ENCODE data around the gene MYOCOS. TPM values are rescaled to one million over a fixed set of nuclear protein-coding genes. Genes with fewer than 3 reads are reported as not detected.
"Not testable (repeated sequence)": the region's sequence is repeated elsewhere in the genome, so short reads cannot be mapped to it uniquely, and the experiment has no call there.

The MYOCOS gene
- total and polyA plus RNA-seq, 2 experiments from 2014 or later = 0.10 TPM; not detected in 1

DNA sequence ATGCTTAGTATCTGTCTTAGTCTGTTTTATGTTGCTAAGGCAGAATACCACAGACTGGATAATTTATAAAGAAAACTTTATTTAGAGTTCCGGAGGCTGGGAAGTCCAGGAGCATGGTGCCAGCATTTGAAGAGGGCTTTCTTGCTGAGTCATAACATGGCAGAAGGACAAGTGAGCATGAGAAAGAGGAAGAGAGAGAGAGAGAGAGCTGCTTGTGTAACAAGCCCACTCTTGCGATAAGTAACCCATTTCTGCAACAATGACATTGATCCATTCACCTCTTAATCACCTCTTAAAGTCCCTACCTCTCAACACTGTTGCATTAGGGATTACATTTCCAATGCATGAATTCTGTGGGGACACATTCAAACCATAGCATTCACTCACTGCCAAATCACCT lies 11.7 kb upstream of the MYOCOS start:
- H3K9me3 ChIP-seq (ENCODE audit: low read depth) = no peaks in the 10 kb centered on the region
- no peaks in the 10 kb centered on the region for H3K27me3 ChIP-seq
- no peaks in the 10 kb centered on the region for H3K36me3 ChIP-seq
- no peak overlapping the region for H3K27ac ChIP-seq
- TF ChIP-seq, protein P1, sequence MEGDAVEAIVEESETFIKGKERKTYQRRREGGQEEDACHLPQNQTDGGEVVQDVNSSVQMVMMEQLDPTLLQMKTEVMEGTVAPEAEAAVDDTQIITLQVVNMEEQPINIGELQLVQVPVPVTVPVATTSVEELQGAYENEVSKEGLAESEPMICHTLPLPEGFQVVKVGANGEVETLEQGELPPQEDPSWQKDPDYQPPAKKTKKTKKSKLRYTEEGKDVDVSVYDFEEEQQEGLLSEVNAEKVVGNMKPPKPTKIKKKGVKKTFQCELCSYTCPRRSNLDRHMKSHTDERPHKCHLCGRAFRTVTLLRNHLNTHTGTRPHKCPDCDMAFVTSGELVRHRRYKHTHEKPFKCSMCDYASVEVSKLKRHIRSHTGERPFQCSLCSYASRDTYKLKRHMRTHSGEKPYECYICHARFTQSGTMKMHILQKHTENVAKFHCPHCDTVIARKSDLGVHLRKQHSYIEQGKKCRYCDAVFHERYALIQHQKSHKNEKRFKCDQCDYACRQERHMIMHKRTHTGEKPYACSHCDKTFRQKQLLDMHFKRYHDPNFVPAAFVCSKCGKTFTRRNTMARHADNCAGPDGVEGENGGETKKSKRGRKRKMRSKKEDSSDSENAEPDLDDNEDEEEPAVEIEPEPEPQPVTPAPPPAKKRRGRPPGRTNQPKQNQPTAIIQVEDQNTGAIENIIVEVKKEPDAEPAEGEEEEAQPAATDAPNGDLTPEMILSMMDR (IDR thresholded peaks at IDR 0.05; ENCODE audit: low read depth, low read length) = no peak
- peaks cover 10% of the 10 kb centered on the region for H3K4me1 ChIP-seq (ENCODE audit: low read depth)
- peak in 1 of 2 donors; percentile 42 for DNase-seq (ENCODE audit: low read depth in 1 of 2, low spot score in 1 of 2)
- no peak overlapping the region for H3K4me3 ChIP-seq

DNA sequence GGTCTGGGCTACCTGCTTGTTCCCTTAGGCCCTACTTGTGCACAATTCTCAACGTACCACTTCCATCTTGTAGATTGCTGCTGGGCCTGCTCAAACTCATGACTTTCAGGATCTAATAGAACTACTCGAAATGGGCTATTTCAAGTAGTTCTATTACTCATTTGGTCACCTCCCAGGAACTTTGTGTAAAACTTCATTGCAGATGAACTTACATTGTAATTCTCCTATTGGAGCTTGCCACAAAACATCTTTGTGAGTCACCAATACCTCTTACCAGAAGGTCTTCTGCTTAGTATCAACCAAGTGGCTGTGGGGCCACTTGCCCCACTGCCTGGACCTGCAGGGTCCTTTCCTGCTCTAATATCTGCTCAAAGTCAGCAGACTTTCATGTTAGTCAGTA lies 10.7 kb upstream of the MYOCOS start:
- Histone ChIP-seq H3K27ac (no peak overlapping the region), H3K36me3 (no peaks in the 10 kb centered on the region), H3K4me3 (no peak overlapping the region), H3K9me3 (ENCODE audit: low read depth) (no peaks in the 10 kb centered on the region), H3K4me1 (ENCODE audit: low read depth) (peaks cover 12% of the 10 kb centered on the region), H3K27me3 (no peaks in the 10 kb centered on the region)
- DNase-seq (ENCODE audit: low read depth in 1 of 2, low spot score in 1 of 2) = no peak
- TF ChIP-seq, protein P1 (IDR thresholded peaks at IDR 0.05; ENCODE audit: low read depth, low read length) = no peak

DNA sequence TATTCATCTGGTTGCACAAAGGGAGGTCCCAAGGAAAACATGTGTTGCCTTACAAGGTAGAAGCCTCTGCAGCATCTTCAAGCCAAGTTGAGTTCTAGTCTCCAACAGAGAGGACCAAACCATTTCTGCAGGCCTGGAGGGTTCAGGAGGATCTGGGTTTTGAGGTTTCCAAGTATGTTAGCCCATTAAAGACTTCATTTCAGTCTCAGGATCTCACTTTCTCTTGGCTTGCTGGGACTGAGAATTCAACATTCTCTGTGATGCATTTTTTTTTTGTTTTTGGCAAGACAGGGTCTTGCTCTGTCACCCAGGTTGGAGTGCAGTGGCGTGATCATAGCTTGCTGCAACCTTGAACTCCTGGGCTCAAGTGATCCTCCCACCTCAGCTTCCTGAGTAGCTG lies 8.8 kb upstream of the MYOCOS start:
- DNase-seq (ENCODE audit: low read depth in 1 of 2, low spot score in 1 of 2) = no peak
- Histone ChIP-seq H3K27ac (no peak overlapping the region), H3K4me1 (ENCODE audit: low read depth) (peaks cover 12% of the 10 kb centered on the region), H3K36me3 (no peaks in the 10 kb centered on the region), H3K9me3 (ENCODE audit: low read depth) (no peaks in the 10 kb centered on the region), H3K4me3 (no peak overlapping the region), H3K27me3 (no peaks in the 10 kb centered on the region)
- TF ChIP-seq, protein P1 (IDR thresholded peaks at IDR 0.05; ENCODE audit: low read depth, low read length) = no peak

DNA sequence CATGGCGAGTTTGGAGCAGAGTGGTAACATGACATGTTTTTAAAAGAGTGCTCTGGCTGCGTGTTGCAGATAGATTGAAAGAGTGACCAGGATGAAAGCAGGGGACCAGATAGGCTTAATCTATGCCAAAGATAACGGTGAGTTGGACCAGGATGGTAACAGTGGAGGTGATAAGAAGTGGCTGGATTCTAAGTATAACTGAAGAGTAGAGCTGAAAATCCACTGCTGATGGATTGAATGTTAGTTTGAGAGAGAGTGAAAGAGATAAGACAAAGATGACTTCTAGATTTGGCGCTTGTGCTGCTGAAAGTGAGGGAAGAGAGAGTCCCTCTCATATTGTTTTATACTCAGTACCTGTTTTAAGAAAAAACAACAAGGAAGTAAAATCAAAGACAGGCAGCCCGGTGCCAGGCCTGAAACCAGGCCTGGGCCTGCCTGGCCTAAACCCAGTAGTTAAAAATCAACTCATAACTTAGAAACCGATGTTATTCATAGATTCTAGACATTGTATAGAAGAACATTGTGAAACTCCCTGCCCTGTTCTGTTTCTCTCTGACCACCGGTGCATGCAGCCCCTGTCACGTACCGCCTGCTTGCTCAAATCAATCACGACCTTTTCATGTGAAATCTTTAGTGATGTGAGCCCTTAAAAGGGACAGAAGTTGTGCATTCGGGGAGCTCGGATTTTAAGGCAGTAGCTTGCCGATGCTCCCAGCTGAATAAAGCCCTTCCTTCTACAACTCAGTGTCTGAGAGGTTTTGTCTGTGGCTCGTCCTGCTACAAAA lies 6.7 kb upstream of the MYOCOS start:
- peak overlapping the region; percentile 83 for H3K27ac ChIP-seq
- H3K27me3 ChIP-seq; H3K9me3 ChIP-seq (ENCODE audit: low read depth); H3K4me3 ChIP-seq; H3K36me3 ChIP-seq: not testable (repeated sequence)
- DNase-seq (ENCODE audit: low read depth in 1 of 2, low spot score in 1 of 2) = peak in 1 of 2 donors; percentile 7
- H3K4me1 ChIP-seq (ENCODE audit: low read depth) = peaks cover 12% of the 10 kb centered on the region

DNA sequence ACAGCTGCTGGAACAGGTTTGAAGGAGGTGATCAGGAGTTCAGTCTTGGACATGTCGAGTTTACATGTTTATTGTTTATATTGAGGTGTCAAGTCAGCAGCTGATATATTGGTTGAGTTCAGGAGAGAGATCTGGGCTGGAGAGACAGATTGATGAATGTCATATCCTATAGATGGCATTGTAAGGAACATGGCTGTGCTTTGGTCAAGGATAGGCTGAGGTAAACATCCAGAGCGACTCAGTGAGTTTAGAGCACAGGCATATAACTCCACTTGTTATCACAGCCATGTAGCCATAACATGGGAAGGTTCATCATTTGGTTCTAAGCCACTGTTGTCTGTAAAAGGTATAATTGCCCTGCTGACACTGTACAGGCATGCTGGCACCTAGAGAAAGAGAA lies 5.5 kb upstream of the MYOCOS start:
- Histone ChIP-seq H3K4me3 (no peak overlapping the region), H3K4me1 (ENCODE audit: low read depth) (peaks cover 12% of the 10 kb centered on the region), H3K36me3 (no peaks in the 10 kb centered on the region), H3K27ac (no peak overlapping the region), H3K9me3 (ENCODE audit: low read depth) (no peaks in the 10 kb centered on the region), H3K27me3 (no peaks in the 10 kb centered on the region)
- no peak for DNase-seq (ENCODE audit: low read depth in 1 of 2, low spot score in 1 of 2)
- TF ChIP-seq, protein P1 (IDR thresholded peaks at IDR 0.05; ENCODE audit: low read depth, low read length) = no peak

DNA sequence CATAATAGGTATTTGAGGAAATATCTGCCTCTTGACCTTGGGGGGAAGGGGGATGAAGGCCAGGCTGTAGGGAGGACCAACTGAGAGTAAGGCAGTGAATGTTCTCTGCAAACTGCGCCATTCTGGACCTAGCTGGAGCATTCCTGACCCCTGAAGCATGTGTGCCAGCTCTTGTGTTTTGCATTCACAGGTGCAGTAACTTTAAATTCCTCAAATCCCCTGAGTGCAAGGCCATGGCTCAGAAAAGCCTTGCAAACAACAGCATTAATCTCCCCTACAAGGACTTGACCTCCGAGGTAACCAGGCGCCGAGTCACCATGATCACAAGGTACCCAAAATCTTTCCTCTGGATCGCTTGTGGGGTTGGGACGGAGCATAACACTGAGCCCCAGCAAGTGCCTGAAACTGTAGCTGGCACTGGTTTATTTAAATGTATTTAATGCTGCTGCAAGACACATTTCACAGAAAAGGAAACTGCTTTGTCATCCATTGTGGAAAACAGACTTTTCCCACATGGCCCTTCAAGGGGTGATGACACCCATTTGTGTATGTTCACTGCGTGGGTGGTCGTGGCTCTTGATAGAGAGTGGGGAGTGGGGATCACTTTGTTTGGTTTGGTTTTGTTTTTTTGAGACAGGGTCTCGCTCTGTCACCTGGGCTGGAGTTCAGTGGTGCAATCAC lies 1.7 kb downstream of the MYOCOS start:
- DNase-seq (ENCODE audit: low read depth in 1 of 2, low spot score in 1 of 2) = no peak
- Histone ChIP-seq H3K9me3 (ENCODE audit: low read depth) (no peaks in the 10 kb centered on the region), H3K27me3 (no peaks in the 10 kb centered on the region), H3K4me1 (ENCODE audit: low read depth) (no peaks in the 10 kb centered on the region), H3K4me3 (no peak overlapping the region), H3K36me3 (no peaks in the 10 kb centered on the region), H3K27ac (no peak overlapping the region)
- TF ChIP-seq, protein P1 (IDR thresholded peaks at IDR 0.05; ENCODE audit: low read depth, low read length) = no peak
